ENCODE results near the gene SRP72.

- TF ChIP-seq CTCF (IDR thresholded peaks at IDR 0.05) (no peak), POLR2A (IDR thresholded peaks at IDR 0.05) (no peak)
Measured at GRCh38 chr4:56540826-56541225, 73.4 kb downstream of the SRP72 start.

Measured in right lobe of liver (tissue), 4 donors.